OCI-LY1 (cell line): ENCODE data around the gene CHRNB2.

Source experiments
- EZH2 ChIP-seq: fragments of 200-600 bp; sonication (generic), shearing (Covaris generic); IDR thresholded peaks from 2 replicates; pipeline ENCODE4 v1.8.0; 2017; ENCODE audit warnings: borderline replicate concordance, mixed run types, mild to moderate bottlenecking, antibody characterized with exemption, low read length, moderate library complexity, mixed read lengths
- TF ChIP-seq, protein P1 (sequence below): fragments of 200-600 bp; sonication (generic), shearing (Covaris generic); IDR thresholded peaks from 2 replicates; pipeline ENCODE4 v1.5.1; 2017; ENCODE audit warnings: mild to moderate bottlenecking, antibody characterized with exemption, low read length, moderate library complexity, mixed read lengths

DNA sequence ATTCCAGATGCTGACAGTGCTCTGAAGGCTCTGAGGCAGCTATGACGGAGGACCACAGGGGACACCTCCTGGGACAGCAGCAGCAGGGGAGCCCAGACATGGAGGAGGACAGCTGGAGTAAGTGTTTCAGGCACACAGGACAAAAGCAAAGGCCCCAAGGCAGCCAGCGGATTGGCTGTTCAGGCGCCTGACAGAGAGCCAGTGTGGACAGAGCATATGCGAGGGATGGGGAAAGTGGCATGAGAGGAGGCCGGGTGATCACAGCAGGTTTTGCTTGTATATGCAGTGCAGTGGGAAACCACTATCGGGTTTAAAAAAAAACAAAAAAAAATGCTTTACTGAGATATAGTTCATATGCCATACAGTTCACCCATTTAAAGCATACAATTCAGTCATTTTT is 19.1 kb downstream of the CHRNB2 start:
- TF ChIP-seq, protein P1, sequence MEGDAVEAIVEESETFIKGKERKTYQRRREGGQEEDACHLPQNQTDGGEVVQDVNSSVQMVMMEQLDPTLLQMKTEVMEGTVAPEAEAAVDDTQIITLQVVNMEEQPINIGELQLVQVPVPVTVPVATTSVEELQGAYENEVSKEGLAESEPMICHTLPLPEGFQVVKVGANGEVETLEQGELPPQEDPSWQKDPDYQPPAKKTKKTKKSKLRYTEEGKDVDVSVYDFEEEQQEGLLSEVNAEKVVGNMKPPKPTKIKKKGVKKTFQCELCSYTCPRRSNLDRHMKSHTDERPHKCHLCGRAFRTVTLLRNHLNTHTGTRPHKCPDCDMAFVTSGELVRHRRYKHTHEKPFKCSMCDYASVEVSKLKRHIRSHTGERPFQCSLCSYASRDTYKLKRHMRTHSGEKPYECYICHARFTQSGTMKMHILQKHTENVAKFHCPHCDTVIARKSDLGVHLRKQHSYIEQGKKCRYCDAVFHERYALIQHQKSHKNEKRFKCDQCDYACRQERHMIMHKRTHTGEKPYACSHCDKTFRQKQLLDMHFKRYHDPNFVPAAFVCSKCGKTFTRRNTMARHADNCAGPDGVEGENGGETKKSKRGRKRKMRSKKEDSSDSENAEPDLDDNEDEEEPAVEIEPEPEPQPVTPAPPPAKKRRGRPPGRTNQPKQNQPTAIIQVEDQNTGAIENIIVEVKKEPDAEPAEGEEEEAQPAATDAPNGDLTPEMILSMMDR = no peak
- TF ChIP-seq EZH2 = no peak
